Measurements from ENCODE around the gene NADK2.
"Not testable (repeated sequence)": the region's sequence is repeated elsewhere in the genome, so short reads cannot be mapped to it uniquely, and the experiment has no call there.

Gene NADK2

GRCh38 chr5:36206913-36207312 is 34.8 kb downstream of the NADK2 start:
- DNase-seq (ENCODE audit: low read depth) = no peak

- no peak for DNase-seq (ENCODE audit: low read depth)
Measured at GRCh38 chr5:36205329-36205728, 36.4 kb downstream of the NADK2 start.

- no peak for DNase-seq (ENCODE audit: low read depth)
Measured at GRCh38 chr5:36202521-36202961, 39.2 kb downstream of the NADK2 start.

GRCh38 chr5:36200513-36200912 is 41.2 kb downstream of the NADK2 start:
- no peak for DNase-seq (ENCODE audit: low read depth)

GRCh38 chr5:36199620-36200019 is 42.1 kb downstream of the NADK2 start:
- no peak for DNase-seq (ENCODE audit: low read depth)

- DNase-seq (ENCODE audit: low read depth) = not testable (repeated sequence)
Measured at GRCh38 chr5:36198783-36199182, 42.9 kb downstream of the NADK2 start.

- DNase-seq (ENCODE audit: low read depth) = no peak
Measured at GRCh38 chr5:36198281-36198680, 43.4 kb downstream of the NADK2 start.

GRCh38 chr5:36193746-36194145 is 48.0 kb downstream of the NADK2 start:
- DNase-seq (ENCODE audit: low read depth) = no peak

- not testable (repeated sequence) for DNase-seq (ENCODE audit: low read depth)
Measured at GRCh38 chr5:36184408-36184807, 57.3 kb downstream of the NADK2 start.

GRCh38 chr5:36181774-36182173 is 60.0 kb downstream of the NADK2 start:
- no peak for DNase-seq (ENCODE audit: low read depth)

- no peak for DNase-seq (ENCODE audit: low read depth)
Measured at GRCh38 chr5:36180556-36181350, 61.0 kb downstream of the NADK2 start.

GRCh38 chr5:36179950-36180349 is 61.8 kb downstream of the NADK2 start:
- DNase-seq (ENCODE audit: low read depth) = no peak

- no peak for DNase-seq (ENCODE audit: low read depth)
Measured at GRCh38 chr5:36178524-36178890, 63.2 kb downstream of the NADK2 start.

GRCh38 chr5:36177715-36178523 is 63.8 kb downstream of the NADK2 start:
- no peak for DNase-seq (ENCODE audit: low read depth)

- DNase-seq (ENCODE audit: low read depth) = no peak
Measured at GRCh38 chr5:36177154-36177553, 64.6 kb downstream of the NADK2 start.

- no peak for DNase-seq (ENCODE audit: low read depth)
Measured at GRCh38 chr5:36175043-36175442, 66.7 kb downstream of the NADK2 start.

GRCh38 chr5:36174119-36174518 is 67.6 kb downstream of the NADK2 start:
- DNase-seq (ENCODE audit: low read depth) = no peak

- DNase-seq (ENCODE audit: low read depth) = no peak
Measured at GRCh38 chr5:36173426-36173825, 68.3 kb downstream of the NADK2 start.

- DNase-seq (ENCODE audit: low read depth) = no peak
Measured at GRCh38 chr5:36172599-36172998, 69.1 kb downstream of the NADK2 start.

- DNase-seq (ENCODE audit: low read depth) = no peak
Measured at GRCh38 chr5:36170832-36171424, 70.8 kb downstream of the NADK2 start.

- DNase-seq (ENCODE audit: low read depth) = no peak
Measured at GRCh38 chr5:36168737-36169136, 73.0 kb downstream of the NADK2 start.

GRCh38 chr5:36164461-36164860 is 77.3 kb downstream of the NADK2 start:
- DNase-seq (ENCODE audit: low read depth) = no peak

All from stimulated activated CD8-positive, alpha-beta memory T cell treated with anti-CD3 and anti-CD28 coated beads, Interleukin-4, amount 100 ng/mL, for 24 hours (primary cell).